MCF 10A (cell line): ENCODE measurements around the gene KATNA1. TPM values are rescaled to one million over a fixed set of nuclear protein-coding genes. Genes with fewer than 3 reads are reported as not detected.

Source experiments
- BruUV-seq: library from RNA; stranded (reverse); fragments of 400-500 nt; replicated peaks from 2 replicates; lab custom pipeline; 2021; lab: Mats Ljungman, UMichigan
- CTCF ChIA-PET: fragments of 300-600 bp; sonication (Branson Sonifier 250); formaldehyde crosslinking; extraction: SDS; loops from one replicate; lab custom pipeline; 2021; ENCODE audit warnings: antibody characterized with exemption, inconsistent platforms; lab: Yijun Ruan, JAX
- POLR2A ChIA-PET: fragments of 300-600, 350-650 bp; sonication (Branson Sonifier 250); formaldehyde crosslinking; extraction: SDS; loops from one replicate; lab custom pipeline; 2020; ENCODE audit warnings: antibody characterized with exemption, inconsistent platforms; lab: Yijun Ruan, JAX
- DNase-seq: peaks from one replicate; pipeline ENCODE4 v3.0.0-alpha.2; 2018; ENCODE audit not compliant: unreplicated experiment
- H3K27ac Mint-ChIP-seq: one replicate; pipeline ENCODE4 v1.8.0; 2022; ENCODE audit warnings: mild to moderate bottlenecking, low read depth, mixed read lengths; ENCODE audit not compliant: unreplicated experiment
- H3K27me3 Mint-ChIP-seq: one replicate; pipeline ENCODE4 v1.8.0; 2022; ENCODE audit warnings: mixed read lengths; ENCODE audit not compliant: insufficient read depth, unreplicated experiment
- H3K36me3 Mint-ChIP-seq: one replicate; pipeline ENCODE4 v1.8.0; 2022; ENCODE audit warnings: mild to moderate bottlenecking, moderate library complexity, mixed read lengths; ENCODE audit not compliant: insufficient read depth, unreplicated experiment
- H3K4me1 Mint-ChIP-seq: one replicate; pipeline ENCODE4 v1.8.0; 2022; ENCODE audit warnings: mixed read lengths; ENCODE audit not compliant: insufficient read depth, unreplicated experiment
- H3K4me3 Mint-ChIP-seq: one replicate; pipeline ENCODE4 v1.8.0; 2022; ENCODE audit warnings: mild to moderate bottlenecking, moderate library complexity, mixed read lengths; ENCODE audit not compliant: unreplicated experiment
- H3K9me3 Mint-ChIP-seq: one replicate; pipeline ENCODE4 v1.8.0; 2022; ENCODE audit warnings: mixed read lengths; ENCODE audit not compliant: unreplicated experiment
- CTCF ChIP-seq: fragments of 200-600 bp; IDR thresholded peaks from one replicate; pipeline ENCODE4 v1.8.0; 2022; ENCODE audit warnings: antibody characterized with exemption, mild to moderate bottlenecking; ENCODE audit not compliant: unreplicated experiment
- intact Hi-C: fragments of 100-400 bp; cut with micrococcal nuclease; formaldehyde crosslinking; loops from 2 replicates; pipeline ENCODE4 v1.14.1; 2022
- total RNA-seq: library from RNA; stranded (reverse); gene quantifications from 2 replicates; pipeline ENCODE4 v1.2.3, GENCODE V29; 2022

Gene KATNA1
- total RNA-seq, 1 experiment from 2014 or later, result 25.8 TPM

GRCh38 chr6:149657441-149657840, 8.9 kb upstream of the KATNA1 start:
- H3K4me3 Mint-ChIP-seq, result no peak overlapping the region
- H3K4me1 Mint-ChIP-seq, result no peaks in the 10 kb centered on the region
- no TSS peak for BruUV-seq
- DNase-seq, result no peak
- H3K36me3 Mint-ChIP-seq, result peaks cover 42% of the 10 kb centered on the region
- POLR2A ChIA-PET, result interaction anchor here (0.7 to 1.6 kb wide), 4 partner anchors 9 to 107 kb away, joined by 3 to 6 read pairs (median 4); partner anchors contain the start of gene KATNA1
- no peaks in the 10 kb centered on the region for H3K9me3 Mint-ChIP-seq
- intact Hi-C loops, result no loop called here
- no peak for TF ChIP-seq CTCF
- H3K27ac Mint-ChIP-seq, result no peak overlapping the region
- H3K27me3 Mint-ChIP-seq, result no peaks in the 10 kb centered on the region
- CTCF ChIA-PET, result interaction anchor here (0.5 kb wide), 1 partner anchor 182 kb away, joined by 4 read pairs; no protein-coding TSS in a partner anchor

- Mint-ChIP-seq H3K4me1 (peaks cover 3% of the 10 kb centered on the region), H3K9me3 (no peaks in the 10 kb centered on the region), H3K36me3 (peaks cover 14% of the 10 kb centered on the region), H3K4me3 (no peak overlapping the region), H3K27me3 (no peaks in the 10 kb centered on the region), H3K27ac (no peak overlapping the region)
- no TSS peak for BruUV-seq
- ChIA-PET CTCF (interaction anchor here (1.2 kb wide), 1 partner anchor 37 kb away, joined by 3 read pairs; no protein-coding TSS in a partner anchor), POLR2A (interaction anchor here (0.8 to 1.1 kb wide), 3 partner anchors 66 to 85 kb away, joined by 3 read pairs; partner anchors contain the start of genes GINM1 and LATS1)
- intact Hi-C loops, result no loop called here
- no peak for DNase-seq
- TF ChIP-seq CTCF, result no peak
These were observed 2.5 kb upstream of the KATNA1 start for GRCh38 chr6:149651056-149651455.

- peak overlapping the region; percentile 82 for H3K27ac Mint-ChIP-seq
These were observed 1.9 kb downstream of the KATNA1 start for GRCh38 chr6:149646599-149646998.

More at GRCh38 chr6:149646599-149646998, 1.9 kb downstream of the KATNA1 start:
- Mint-ChIP-seq H3K9me3 (no peaks in the 10 kb centered on the region), H3K27me3 (no peaks in the 10 kb centered on the region), H3K4me1 (peaks cover 16% of the 10 kb centered on the region), H3K4me3 (peak overlapping the region; percentile 85), H3K36me3 (peaks cover 6% of the 10 kb centered on the region)
- ChIA-PET CTCF (no interaction called here), POLR2A (interaction anchor here (0.7 to 3.6 kb wide), 14 partner anchors 14 to 585 kb away, joined by 3 to 72 read pairs (median 5); partner anchors contain the start of genes GINM1, LATS1, NUP43 and PCMT1)
- intact Hi-C loops, result loop anchor here (5.0 kb wide), 1 partner anchor 99 kb away; the partner anchor contains the start of gene PPIL4
- no peak for TF ChIP-seq CTCF
- no TSS peak for BruUV-seq
- no peak for DNase-seq
